Keratinocyte (primary cell): ENCODE results near the gene NRG3.

Experiments used
- EZH2 ChIP-seq: IDR thresholded peaks from one replicate; pipeline ENCODE4 v1.6.1; 2012; ENCODE audit warnings: inconsistent platforms, mild to moderate bottlenecking, low read length, moderate library complexity
- TF ChIP-seq, protein P1 (sequence below), 3 experiments: IDR thresholded peaks in 1 of 3; conservative IDR thresholded peaks in 1 of 3; optimal IDR thresholded peaks in 1 of 3; 2 replicates in 2 of 3; 3 replicates in 1 of 3; pipeline versions ENCODE3 to v1.5.1; 2011; ENCODE audit warnings: low read length in 3 of 3, mild to moderate bottlenecking in 3 of 3, moderate library complexity in 2 of 3, control low read depth in 1 of 3, inconsistent platforms in 1 of 3; ENCODE audit not compliant: insufficient read depth in 2 of 3; ENCODE audit errors: extremely low read depth in 1 of 3

DNA sequence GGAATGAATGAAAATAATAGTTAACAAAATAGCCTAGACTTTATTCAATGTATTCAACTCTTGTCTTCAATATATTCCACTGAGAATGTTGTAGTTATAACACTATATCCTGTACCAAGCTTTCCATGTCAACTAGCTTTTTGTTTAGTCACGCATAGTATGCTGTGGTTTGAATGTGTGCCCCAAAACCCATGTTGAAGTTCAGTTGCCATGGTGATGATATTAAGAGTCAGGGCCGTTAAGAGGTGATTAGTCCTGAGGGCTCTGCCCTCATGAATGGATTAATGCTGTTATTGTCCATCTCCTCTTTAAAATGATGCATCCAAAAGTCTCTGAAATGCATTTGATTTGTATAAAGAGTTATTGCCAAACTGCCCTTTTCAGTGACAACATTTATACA is 887.6 kb downstream of the NRG3 start:
- TF ChIP-seq, protein P1, sequence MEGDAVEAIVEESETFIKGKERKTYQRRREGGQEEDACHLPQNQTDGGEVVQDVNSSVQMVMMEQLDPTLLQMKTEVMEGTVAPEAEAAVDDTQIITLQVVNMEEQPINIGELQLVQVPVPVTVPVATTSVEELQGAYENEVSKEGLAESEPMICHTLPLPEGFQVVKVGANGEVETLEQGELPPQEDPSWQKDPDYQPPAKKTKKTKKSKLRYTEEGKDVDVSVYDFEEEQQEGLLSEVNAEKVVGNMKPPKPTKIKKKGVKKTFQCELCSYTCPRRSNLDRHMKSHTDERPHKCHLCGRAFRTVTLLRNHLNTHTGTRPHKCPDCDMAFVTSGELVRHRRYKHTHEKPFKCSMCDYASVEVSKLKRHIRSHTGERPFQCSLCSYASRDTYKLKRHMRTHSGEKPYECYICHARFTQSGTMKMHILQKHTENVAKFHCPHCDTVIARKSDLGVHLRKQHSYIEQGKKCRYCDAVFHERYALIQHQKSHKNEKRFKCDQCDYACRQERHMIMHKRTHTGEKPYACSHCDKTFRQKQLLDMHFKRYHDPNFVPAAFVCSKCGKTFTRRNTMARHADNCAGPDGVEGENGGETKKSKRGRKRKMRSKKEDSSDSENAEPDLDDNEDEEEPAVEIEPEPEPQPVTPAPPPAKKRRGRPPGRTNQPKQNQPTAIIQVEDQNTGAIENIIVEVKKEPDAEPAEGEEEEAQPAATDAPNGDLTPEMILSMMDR (optimal IDR thresholded peaks at IDR 0.05 in 1 of 3, IDR thresholded peaks at IDR 0.05 in 1 of 3, conservative IDR thresholded peaks at IDR 0.05 in 1 of 3; ENCODE audit: extremely low read depth in 1 of 3, insufficient read depth in 2 of 3, low read length in 3 of 3): no peak
- TF ChIP-seq EZH2: no peak
